ENCODE data around the gene SMPDL3A. TPM values are rescaled to one million over a fixed set of nuclear protein-coding genes. Genes with fewer than 3 reads are reported as not detected.

Gene SMPDL3A
- total and polyA plus RNA-seq, 2 experiments from 2014 or later: 115 to 126 TPM

DNA sequence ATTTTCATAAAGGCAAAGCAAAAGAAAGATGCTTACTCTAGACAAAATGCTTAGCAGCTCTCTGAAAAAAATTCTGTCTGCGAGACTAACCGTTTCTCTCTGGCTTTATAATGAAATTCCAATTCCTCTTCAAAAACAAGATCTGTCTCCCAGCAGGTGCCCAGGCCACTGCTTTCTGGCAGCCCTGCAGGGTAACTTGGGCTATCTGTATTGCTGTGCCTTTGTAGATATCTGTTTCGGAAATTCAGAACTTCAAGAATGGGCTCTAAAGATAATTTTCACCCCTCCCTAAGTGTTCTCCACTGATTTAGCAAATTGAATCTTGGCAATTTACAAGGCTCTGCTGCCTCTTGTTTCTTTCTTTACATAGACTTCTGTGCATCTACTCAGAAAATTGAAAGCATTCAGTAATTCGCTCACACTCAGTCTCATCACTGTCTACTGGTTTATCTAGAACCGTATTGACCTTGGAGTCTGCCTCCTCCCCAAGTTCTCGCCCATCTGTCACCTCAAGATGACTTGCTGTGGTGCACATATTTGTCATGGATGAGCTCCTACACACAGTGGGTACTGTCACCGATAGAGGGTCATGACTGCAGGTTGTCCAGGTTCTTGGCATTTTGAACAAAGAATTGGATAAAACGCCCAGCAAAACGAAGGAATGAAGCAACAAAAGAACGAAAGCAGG, 35.9 kb upstream of the SMPDL3A start:
- Histone ChIP-seq H3K27ac (no peak overlapping the region), H3K4me1 (ENCODE audit: insufficient read depth) (no peaks in the 10 kb centered on the region), H4K20me1 (ENCODE audit: insufficient read depth, poor library complexity, severe bottlenecking) (no peaks in the 10 kb centered on the region), H3K9me3 (ENCODE audit: low read depth) (no peaks in the 10 kb centered on the region), H3K79me2 (no peaks in the 10 kb centered on the region), H3K36me3 (replicated peaks; ENCODE audit: insufficient read depth, low read depth) (no peaks in the 10 kb centered on the region), H3K9me2 (replicated peaks; ENCODE audit: insufficient read depth) (no peaks in the 10 kb centered on the region), H3K4me2 (no peak overlapping the region), H3K4me3 (no peak overlapping the region), H3K27me3 (no peaks in the 10 kb centered on the region), H2AFZ (no peak overlapping the region)
- no peak for TF ChIP-seq EZH2 (IDR thresholded peaks at IDR 0.05; ENCODE audit: borderline replicate concordance)
- TF ChIP-seq, protein P1, sequence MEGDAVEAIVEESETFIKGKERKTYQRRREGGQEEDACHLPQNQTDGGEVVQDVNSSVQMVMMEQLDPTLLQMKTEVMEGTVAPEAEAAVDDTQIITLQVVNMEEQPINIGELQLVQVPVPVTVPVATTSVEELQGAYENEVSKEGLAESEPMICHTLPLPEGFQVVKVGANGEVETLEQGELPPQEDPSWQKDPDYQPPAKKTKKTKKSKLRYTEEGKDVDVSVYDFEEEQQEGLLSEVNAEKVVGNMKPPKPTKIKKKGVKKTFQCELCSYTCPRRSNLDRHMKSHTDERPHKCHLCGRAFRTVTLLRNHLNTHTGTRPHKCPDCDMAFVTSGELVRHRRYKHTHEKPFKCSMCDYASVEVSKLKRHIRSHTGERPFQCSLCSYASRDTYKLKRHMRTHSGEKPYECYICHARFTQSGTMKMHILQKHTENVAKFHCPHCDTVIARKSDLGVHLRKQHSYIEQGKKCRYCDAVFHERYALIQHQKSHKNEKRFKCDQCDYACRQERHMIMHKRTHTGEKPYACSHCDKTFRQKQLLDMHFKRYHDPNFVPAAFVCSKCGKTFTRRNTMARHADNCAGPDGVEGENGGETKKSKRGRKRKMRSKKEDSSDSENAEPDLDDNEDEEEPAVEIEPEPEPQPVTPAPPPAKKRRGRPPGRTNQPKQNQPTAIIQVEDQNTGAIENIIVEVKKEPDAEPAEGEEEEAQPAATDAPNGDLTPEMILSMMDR (IDR thresholded peaks at IDR 0.05; ENCODE audit: poor library complexity): no peak
- no peak for TF ChIP-seq EZH2phosphoT487 (IDR thresholded peaks at IDR 0.05; ENCODE audit: low read depth, severe bottlenecking, unreplicated experiment)
- WGBS (ENCODE audit: low lambda C conversion rate, missing lambda C conversion rate): 94% methylated on average over 10 of the region's 10 CpGs
- no peak for DNase-seq (ENCODE audit: low spot score)

- Histone ChIP-seq H3K4me3 (no peak overlapping the region), H3K27ac (no peak overlapping the region)
Measured at GRCh38 chr6:122753688-122754056, 35.4 kb upstream of the SMPDL3A start.

GRCh38 chr6:122754191-122754731, 34.8 kb upstream of the SMPDL3A start:
- H3K27me3 ChIP-seq: no peaks in the 10 kb centered on the region
- H3K36me3 ChIP-seq (replicated peaks; ENCODE audit: insufficient read depth, low read depth): no peaks in the 10 kb centered on the region
- no peaks in the 10 kb centered on the region for H3K79me2 ChIP-seq
- no peaks in the 10 kb centered on the region for H3K4me1 ChIP-seq (ENCODE audit: insufficient read depth)
- no peaks in the 10 kb centered on the region for H3K9me2 ChIP-seq (replicated peaks; ENCODE audit: insufficient read depth)
- TF ChIP-seq, protein P1 (IDR thresholded peaks at IDR 0.05; ENCODE audit: poor library complexity): no peak
- TF ChIP-seq EZH2phosphoT487 (IDR thresholded peaks at IDR 0.05; ENCODE audit: low read depth, severe bottlenecking, unreplicated experiment): no peak
- no peak for TF ChIP-seq EZH2 (IDR thresholded peaks at IDR 0.05; ENCODE audit: borderline replicate concordance)
- DNase-seq (ENCODE audit: low spot score): no peak
- H4K20me1 ChIP-seq (ENCODE audit: insufficient read depth, poor library complexity, severe bottlenecking): no peaks in the 10 kb centered on the region
- 88% methylated on average over 5 of the region's 5 CpGs for WGBS (ENCODE audit: low lambda C conversion rate, missing lambda C conversion rate)
- no peak overlapping the region for H3K4me3 ChIP-seq
- H3K27ac ChIP-seq: no peak overlapping the region
- no peaks in the 10 kb centered on the region for H3K9me3 ChIP-seq (ENCODE audit: low read depth)
- H3K4me2 ChIP-seq: no peak overlapping the region
- H2AFZ ChIP-seq: no peak overlapping the region

More at GRCh38 chr6:122753688-122754056, 35.4 kb upstream of the SMPDL3A start:
- no peak overlapping the region for H3K4me2 ChIP-seq
- H3K36me3 ChIP-seq (replicated peaks; ENCODE audit: insufficient read depth, low read depth): no peaks in the 10 kb centered on the region
- no peaks in the 10 kb centered on the region for H3K9me2 ChIP-seq (replicated peaks; ENCODE audit: insufficient read depth)
- H3K27me3 ChIP-seq: no peaks in the 10 kb centered on the region
- no peaks in the 10 kb centered on the region for H3K9me3 ChIP-seq (ENCODE audit: low read depth)
- H4K20me1 ChIP-seq (ENCODE audit: insufficient read depth, poor library complexity, severe bottlenecking): no peaks in the 10 kb centered on the region
- no peak overlapping the region for H2AFZ ChIP-seq
- H3K79me2 ChIP-seq: no peaks in the 10 kb centered on the region
- DNase-seq (ENCODE audit: low spot score): no peak
- H3K4me1 ChIP-seq (ENCODE audit: insufficient read depth): no peaks in the 10 kb centered on the region
- WGBS (ENCODE audit: low lambda C conversion rate, missing lambda C conversion rate): 78% methylated on average over 5 of the region's 5 CpGs
- TF ChIP-seq EZH2phosphoT487 (IDR thresholded peaks at IDR 0.05; ENCODE audit: low read depth, severe bottlenecking, unreplicated experiment) (no peak), EZH2 (IDR thresholded peaks at IDR 0.05; ENCODE audit: borderline replicate concordance) (no peak)
- TF ChIP-seq, protein P1 (IDR thresholded peaks at IDR 0.05; ENCODE audit: poor library complexity): no peak
